K562 (cell line): ENCODE results near the gene SLC34A3. TPM values are rescaled to one million over a fixed set of nuclear protein-coding genes. Genes with fewer than 3 reads are reported as not detected.

Experiments
- BMI1 ChIP-seq: fragments of 150-350 bp; IDR thresholded peaks from 2 replicates; pipeline ENCODE4 v1.6.1; 2014; ENCODE audit warnings: low read length
- ESRRB ChIP-seq: fragments of 250-450 bp; sonication (Bioruptor Pico); IDR thresholded peaks from 2 replicates; pipeline ENCODE4 v1.5.0; 2020; ENCODE audit warnings: mild to moderate bottlenecking, moderate library complexity, borderline replicate concordance
- ETV1 ChIP-seq: fragments of 450-650 bp; conservative IDR thresholded peaks from 2 replicates; pipeline ENCODE4 v1.6.1; 2016; ENCODE audit warnings: missing genetic modification characterization, control low read depth, low read depth, missing compliant biosample characterization
- MXI1 ChIP-seq: IDR thresholded peaks from 2 replicates; pipeline ENCODE4 v1.6.1; 2011; ENCODE audit warnings: low read depth, mild to moderate bottlenecking, improper control_type of control experiment, low read length
- NCOA2 ChIP-seq, 2 experiments: fragments of 450-650 bp; IDR thresholded peaks; 2 replicates each; pipeline ENCODE4 v1.6.1; 2018; ENCODE audit warnings: mild to moderate bottlenecking in 2 of 2, moderate library complexity in 1 of 2; ENCODE audit not compliant: partially characterized antibody in 2 of 2
- OTX1 ChIP-seq: fragments of 450-650 bp; formaldehyde crosslinking; IDR thresholded peaks from 2 replicates; pipeline ENCODE4 v1.4.0; 2022; ENCODE audit warnings: mild to moderate bottlenecking
- RBM14 ChIP-seq: fragments of 200-400 bp; formaldehyde crosslinking; IDR thresholded peaks from 2 replicates; pipeline ENCODE4 v1.6.1; 2018; ENCODE audit warnings: low read depth, mild to moderate bottlenecking, low read length, moderate library complexity, borderline replicate concordance; ENCODE audit not compliant: insufficient read depth
- RCOR1 ChIP-seq, 2 experiments: IDR thresholded peaks; 2 replicates each; pipeline ENCODE4 v1.6.1; 2012; ENCODE audit warnings: low read depth in 2 of 2, low read length in 2 of 2, borderline replicate concordance in 1 of 2, improper control_type of control experiment in 1 of 2
- SMARCA4 ChIP-seq: fragments of 450-650 bp; IDR thresholded peaks from 2 replicates; pipeline ENCODE4 v1.6.1; 2016
- ZBTB17 ChIP-seq: fragments of 450-650 bp; formaldehyde crosslinking; IDR thresholded peaks from 2 replicates; pipeline ENCODE4 v1.4.0; 2020; ENCODE audit warnings: mild to moderate bottlenecking
- ZNF174 ChIP-seq: fragments of 250-450 bp; sonication (Bioruptor Pico); IDR thresholded peaks from 2 replicates; pipeline ENCODE4 v1.4.0; 2020; ENCODE audit warnings: mild to moderate bottlenecking
- polyA plus RNA-seq, 8 experiments: library from polyadenylated mRNA; depleted of rRNA in 4 of 8; stranded (reverse) in 5 of 8; unstranded in 3 of 8; fragments of >200 nt; fragmentation: Nextera tagmentation in 2 of 8; fragmentation: Illumina TruSeq in 1 of 8; extraction: Ambion mirVana in 2 of 8; extraction: Trizol in 1 of 8; gene quantifications; 2 replicates each; pipeline versions ENCODE4 v1.2.1 to v1.2.3, GENCODE V29; 2011 to 2014; ENCODE audit warnings: inconsistent platforms in 1 of 8, missing spikeins in 1 of 8
- total RNA-seq, 7 experiments: library from RNA; depleted of rRNA in 6 of 7; stranded (reverse); fragments of >200 nt in 6 of 7; fragmentation: Illumina TruSeq in 2 of 7; extraction: Trizol in 2 of 7; gene quantifications; 2 replicates each; pipeline versions ENCODE4 v1.2.1 to v1.2.3, GENCODE V29; 2011 to 2021; ENCODE audit warnings: low replicate concordance in 1 of 7
- TF ChIP-seq, protein P1 (sequence below): fragments of 150-350 bp; IDR thresholded peaks from 2 replicates; pipeline ENCODE4 v1.6.1; 2014; ENCODE audit warnings: low read depth, mild to moderate bottlenecking, low read length, borderline replicate concordance
- TF ChIP-seq, protein P2 (sequence below): sonication (generic); formaldehyde crosslinking; IDR thresholded peaks from 2 replicates; pipeline ENCODE4 v1.8.0; 2022; ENCODE audit warnings: mild to moderate bottlenecking, missing genetic modification reagents, borderline replicate concordance
- TF ChIP-seq, protein P3 (sequence below): fragments of 250-450 bp; sonication (Bioruptor Pico); IDR thresholded peaks from 2 replicates; pipeline ENCODE4 v1.8.0; 2022; ENCODE audit warnings: inconsistent platforms, mild to moderate bottlenecking, moderate library complexity, borderline replicate concordance
- TF ChIP-seq, protein P4 (sequence below): fragments of 250-450 bp; sonication (Bioruptor Pico); IDR thresholded peaks from 2 replicates; pipeline ENCODE4 v1.8.0; 2022; ENCODE audit warnings: inconsistent platforms
- TF ChIP-seq, protein P5 (sequence below): fragments of 200-800 bp; sonication (Bioruptor generic); IDR thresholded peaks from 2 replicates; pipeline ENCODE4 v1.6.1; 2017; ENCODE audit warnings: missing genetic modification characterization, missing compliant biosample characterization

SLC34A3 gene
- total and polyA plus RNA-seq, 9 of the 15 experiments (the other 6 are each of a cell fraction or from before 2014, with no cell fraction given), result not detected

DNA sequence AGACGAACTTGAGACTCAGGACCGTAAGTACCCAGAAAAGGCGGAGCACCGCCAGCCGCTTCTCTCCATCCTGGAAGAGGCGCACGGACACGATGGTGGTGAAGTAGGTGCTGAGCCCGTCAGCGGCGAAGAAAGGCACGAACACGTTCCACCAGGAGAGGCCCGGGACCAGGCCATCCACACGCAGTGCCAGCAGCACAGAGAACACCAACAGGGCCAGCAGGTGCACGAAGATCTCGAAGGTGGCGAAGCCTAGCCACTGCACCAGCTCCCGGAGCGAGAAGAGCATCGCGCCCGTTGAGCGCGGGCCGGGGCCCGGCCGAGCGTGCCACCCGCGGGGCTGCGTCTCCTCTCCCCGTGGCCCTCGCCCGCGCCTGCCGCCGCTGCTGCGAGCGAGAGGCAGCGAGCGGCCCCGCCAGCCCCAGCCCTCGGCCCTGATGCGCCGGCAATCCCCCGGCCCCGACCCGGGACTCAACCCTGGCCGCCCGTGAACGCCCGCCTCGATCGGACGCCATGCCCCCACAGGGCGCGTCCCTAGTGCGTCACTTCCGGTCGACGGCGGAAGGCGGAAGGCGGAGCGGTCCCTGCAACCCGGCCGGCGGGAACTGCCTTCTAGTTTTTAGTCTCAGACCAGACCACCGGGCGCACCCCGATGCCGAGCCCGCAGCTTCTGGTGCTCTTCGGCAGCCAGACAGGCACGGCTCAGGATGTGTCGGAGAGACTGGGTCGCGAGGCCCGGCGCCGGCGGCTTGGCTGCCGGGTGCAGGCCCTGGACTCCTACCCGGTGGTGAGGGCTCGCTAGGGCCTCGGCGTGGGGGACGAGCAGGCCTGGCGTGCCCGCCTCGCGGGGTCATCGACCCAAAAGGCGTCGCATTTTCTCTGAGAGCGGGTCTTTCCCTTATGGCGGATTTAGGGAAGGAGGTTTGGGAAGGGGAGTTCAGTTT is 25.3 kb upstream of the SLC34A3 start, which contains the start of the genes NDOR1 and TMEM203 (continued):
- TF ChIP-seq, protein P1, sequence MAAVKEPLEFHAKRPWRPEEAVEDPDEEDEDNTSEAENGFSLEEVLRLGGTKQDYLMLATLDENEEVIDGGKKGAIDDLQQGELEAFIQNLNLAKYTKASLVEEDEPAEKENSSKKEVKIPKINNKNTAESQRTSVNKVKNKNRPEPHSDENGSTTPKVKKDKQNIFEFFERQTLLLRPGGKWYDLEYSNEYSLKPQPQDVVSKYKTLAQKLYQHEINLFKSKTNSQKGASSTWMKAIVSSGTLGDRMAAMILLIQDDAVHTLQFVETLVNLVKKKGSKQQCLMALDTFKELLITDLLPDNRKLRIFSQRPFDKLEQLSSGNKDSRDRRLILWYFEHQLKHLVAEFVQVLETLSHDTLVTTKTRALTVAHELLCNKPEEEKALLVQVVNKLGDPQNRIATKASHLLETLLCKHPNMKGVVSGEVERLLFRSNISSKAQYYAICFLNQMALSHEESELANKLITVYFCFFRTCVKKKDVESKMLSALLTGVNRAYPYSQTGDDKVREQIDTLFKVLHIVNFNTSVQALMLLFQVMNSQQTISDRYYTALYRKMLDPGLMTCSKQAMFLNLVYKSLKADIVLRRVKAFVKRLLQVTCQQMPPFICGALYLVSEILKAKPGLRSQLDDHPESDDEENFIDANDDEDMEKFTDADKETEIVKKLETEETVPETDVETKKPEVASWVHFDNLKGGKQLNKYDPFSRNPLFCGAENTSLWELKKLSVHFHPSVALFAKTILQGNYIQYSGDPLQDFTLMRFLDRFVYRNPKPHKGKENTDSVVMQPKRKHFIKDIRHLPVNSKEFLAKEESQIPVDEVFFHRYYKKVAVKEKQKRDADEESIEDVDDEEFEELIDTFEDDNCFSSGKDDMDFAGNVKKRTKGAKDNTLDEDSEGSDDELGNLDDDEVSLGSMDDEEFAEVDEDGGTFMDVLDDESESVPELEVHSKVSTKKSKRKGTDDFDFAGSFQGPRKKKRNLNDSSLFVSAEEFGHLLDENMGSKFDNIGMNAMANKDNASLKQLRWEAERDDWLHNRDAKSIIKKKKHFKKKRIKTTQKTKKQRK, result no peak
- TF ChIP-seq SMARCA4, result no peak
- TF ChIP-seq, protein P2, sequence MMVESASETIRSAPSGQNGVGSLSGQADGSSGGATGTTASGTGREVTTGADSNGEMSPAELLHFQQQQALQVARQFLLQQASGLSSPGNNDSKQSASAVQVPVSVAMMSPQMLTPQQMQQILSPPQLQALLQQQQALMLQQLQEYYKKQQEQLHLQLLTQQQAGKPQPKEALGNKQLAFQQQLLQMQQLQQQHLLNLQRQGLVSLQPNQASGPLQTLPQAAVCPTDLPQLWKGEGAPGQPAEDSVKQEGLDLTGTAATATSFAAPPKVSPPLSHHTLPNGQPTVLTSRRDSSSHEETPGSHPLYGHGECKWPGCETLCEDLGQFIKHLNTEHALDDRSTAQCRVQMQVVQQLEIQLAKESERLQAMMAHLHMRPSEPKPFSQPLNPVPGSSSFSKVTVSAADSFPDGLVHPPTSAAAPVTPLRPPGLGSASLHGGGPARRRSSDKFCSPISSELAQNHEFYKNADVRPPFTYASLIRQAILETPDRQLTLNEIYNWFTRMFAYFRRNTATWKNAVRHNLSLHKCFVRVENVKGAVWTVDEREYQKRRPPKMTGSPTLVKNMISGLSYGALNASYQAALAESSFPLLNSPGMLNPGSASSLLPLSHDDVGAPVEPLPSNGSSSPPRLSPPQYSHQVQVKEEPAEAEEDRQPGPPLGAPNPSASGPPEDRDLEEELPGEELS, result peak; percentile 45; the same call in 1 of the 2 replicates
- peak; percentile 71 for TF ChIP-seq ETV1 (tag)
- no peak for TF ChIP-seq BMI1
- TF ChIP-seq RBM14, result no peak
- peak; percentile 22; the same call in 1 of the 2 replicates for TF ChIP-seq MXI1
- no peak for TF ChIP-seq ESRRB
- no peak for TF ChIP-seq RCOR1 (IDR thresholded peaks at IDR 0.05; ENCODE audit: borderline replicate concordance in 1 of 2, low read depth in 2 of 2, low read length in 2 of 2)
- TF ChIP-seq, protein P3, sequence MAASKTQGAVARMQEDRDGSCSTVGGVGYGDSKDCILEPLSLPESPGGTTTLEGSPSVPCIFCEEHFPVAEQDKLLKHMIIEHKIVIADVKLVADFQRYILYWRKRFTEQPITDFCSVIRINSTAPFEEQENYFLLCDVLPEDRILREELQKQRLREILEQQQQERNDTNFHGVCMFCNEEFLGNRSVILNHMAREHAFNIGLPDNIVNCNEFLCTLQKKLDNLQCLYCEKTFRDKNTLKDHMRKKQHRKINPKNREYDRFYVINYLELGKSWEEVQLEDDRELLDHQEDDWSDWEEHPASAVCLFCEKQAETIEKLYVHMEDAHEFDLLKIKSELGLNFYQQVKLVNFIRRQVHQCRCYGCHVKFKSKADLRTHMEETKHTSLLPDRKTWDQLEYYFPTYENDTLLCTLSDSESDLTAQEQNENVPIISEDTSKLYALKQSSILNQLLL (CRISPR knock-in tag), result no peak
- TF ChIP-seq, protein P4, sequence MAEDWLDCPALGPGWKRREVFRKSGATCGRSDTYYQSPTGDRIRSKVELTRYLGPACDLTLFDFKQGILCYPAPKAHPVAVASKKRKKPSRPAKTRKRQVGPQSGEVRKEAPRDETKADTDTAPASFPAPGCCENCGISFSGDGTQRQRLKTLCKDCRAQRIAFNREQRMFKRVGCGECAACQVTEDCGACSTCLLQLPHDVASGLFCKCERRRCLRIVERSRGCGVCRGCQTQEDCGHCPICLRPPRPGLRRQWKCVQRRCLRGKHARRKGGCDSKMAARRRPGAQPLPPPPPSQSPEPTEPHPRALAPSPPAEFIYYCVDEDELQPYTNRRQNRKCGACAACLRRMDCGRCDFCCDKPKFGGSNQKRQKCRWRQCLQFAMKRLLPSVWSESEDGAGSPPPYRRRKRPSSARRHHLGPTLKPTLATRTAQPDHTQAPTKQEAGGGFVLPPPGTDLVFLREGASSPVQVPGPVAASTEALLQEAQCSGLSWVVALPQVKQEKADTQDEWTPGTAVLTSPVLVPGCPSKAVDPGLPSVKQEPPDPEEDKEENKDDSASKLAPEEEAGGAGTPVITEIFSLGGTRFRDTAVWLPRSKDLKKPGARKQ, result no peak
- TF ChIP-seq OTX1 (CRISPR knock-in tag), result no peak
- TF ChIP-seq ZBTB17 (CRISPR knock-in tag), result no peak
- no peak for TF ChIP-seq ZNF174 (CRISPR knock-in tag)
- no peak for TF ChIP-seq NCOA2 (IDR thresholded peaks at IDR 0.05; ENCODE audit: partially characterized antibody in 2 of 2)
- TF ChIP-seq, protein P5, sequence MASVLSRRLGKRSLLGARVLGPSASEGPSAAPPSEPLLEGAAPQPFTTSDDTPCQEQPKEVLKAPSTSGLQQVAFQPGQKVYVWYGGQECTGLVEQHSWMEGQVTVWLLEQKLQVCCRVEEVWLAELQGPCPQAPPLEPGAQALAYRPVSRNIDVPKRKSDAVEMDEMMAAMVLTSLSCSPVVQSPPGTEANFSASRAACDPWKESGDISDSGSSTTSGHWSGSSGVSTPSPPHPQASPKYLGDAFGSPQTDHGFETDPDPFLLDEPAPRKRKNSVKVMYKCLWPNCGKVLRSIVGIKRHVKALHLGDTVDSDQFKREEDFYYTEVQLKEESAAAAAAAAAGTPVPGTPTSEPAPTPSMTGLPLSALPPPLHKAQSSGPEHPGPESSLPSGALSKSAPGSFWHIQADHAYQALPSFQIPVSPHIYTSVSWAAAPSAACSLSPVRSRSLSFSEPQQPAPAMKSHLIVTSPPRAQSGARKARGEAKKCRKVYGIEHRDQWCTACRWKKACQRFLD (CRISPR knock-in tag), result peak; percentile 80; the same call in 1 of the 2 replicates
